GM12891 (cell line): ENCODE results near the gene ENO4.

ENCODE experiments used
- DNase-seq: peaks from one replicate; pipeline ENCODE4 v3.0.0; 2011; ENCODE audit warnings: low spot score; ENCODE audit not compliant: insufficient read length
- FAIRE-seq: peaks from 2 replicates; lab custom pipeline; 2011; peaks lifted over from hg19 to GRCh38; lab: Jason Lieb, UNC
- PAX5 ChIP-seq: IDR thresholded peaks from 2 replicates; pipeline ENCODE4 v1.6.1; 2011; ENCODE audit warnings: low read length, moderate library complexity, mild to moderate bottlenecking; ENCODE audit not compliant: insufficient read depth, severe bottlenecking
- POLR2A ChIP-seq: IDR thresholded peaks from 2 replicates; pipeline ENCODE4 v1.6.1; 2011; ENCODE audit warnings: low read depth, low read length, control low read depth
- POLR2AphosphoS5 ChIP-seq: IDR thresholded peaks from 2 replicates; pipeline ENCODE4 v1.6.1; 2011; ENCODE audit warnings: low read depth, low read length, control low read depth
- POU2F2 ChIP-seq: IDR thresholded peaks from 2 replicates; pipeline ENCODE4 v1.6.1; 2011; ENCODE audit warnings: low read depth, mild to moderate bottlenecking, control low read depth, low read length, moderate library complexity
- SPI1 ChIP-seq: IDR thresholded peaks from 2 replicates; pipeline ENCODE4 v1.6.1; 2011; ENCODE audit warnings: low read depth, low read length, control low read depth
- TAF1 ChIP-seq: IDR thresholded peaks from 2 replicates; pipeline ENCODE4 v1.6.1; 2011; ENCODE audit warnings: low read depth, low read length, control low read depth

ENO4 gene

DNA sequence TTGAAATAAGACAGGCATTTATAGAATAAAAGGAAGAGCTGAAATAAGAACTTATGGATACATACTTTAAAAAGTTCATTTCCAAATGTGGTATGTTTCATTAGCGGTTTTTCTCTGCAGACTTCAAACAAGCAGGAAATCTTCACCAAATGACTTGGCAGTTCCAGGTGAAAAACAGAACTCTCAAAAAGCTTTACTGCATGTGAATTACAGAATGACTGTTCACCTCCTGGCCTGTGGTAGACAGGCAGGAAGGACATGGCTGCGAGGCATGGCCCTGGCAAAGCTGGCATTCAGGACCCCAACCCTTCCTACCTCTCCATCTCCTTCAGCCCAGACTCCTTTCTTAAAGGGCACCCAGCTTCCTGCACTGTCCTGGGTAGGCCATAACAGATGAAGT lies 21.2 kb upstream of the ENO4 start:
- no peak for TF ChIP-seq SPI1
- TF ChIP-seq PAX5 = no peak
- no peak for TF ChIP-seq POU2F2
- TF ChIP-seq POLR2A = no peak
- no peak for TF ChIP-seq POLR2AphosphoS5
- no peak for TF ChIP-seq TAF1
- FAIRE-seq = no peak
- DNase-seq = no peak

DNA sequence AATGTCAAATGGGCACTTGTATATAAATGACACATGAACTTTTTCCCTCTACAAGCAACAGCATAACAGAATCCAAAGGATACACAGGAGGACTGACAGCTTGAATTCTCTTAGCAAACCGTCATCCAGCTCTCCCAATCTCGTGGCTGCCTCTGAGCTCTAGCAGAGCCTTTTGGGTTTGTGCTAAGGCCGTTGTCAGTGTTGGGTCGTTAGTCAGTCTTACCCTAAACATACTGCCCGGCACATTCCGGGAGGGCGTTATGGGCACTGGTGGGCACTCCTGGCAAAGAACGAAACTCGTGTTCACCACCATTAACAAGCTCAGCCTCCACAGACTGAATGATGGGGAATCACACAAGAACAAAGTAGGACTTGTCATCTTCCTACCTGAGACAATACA lies 19.6 kb upstream of the ENO4 start:
- FAIRE-seq (no peak), DNase-seq (no peak)
- TF ChIP-seq SPI1 = no peak
- TF ChIP-seq POLR2A = no peak
- TF ChIP-seq POU2F2 = no peak
- TF ChIP-seq TAF1 = no peak
- no peak for TF ChIP-seq PAX5
- TF ChIP-seq POLR2AphosphoS5 = no peak

DNA sequence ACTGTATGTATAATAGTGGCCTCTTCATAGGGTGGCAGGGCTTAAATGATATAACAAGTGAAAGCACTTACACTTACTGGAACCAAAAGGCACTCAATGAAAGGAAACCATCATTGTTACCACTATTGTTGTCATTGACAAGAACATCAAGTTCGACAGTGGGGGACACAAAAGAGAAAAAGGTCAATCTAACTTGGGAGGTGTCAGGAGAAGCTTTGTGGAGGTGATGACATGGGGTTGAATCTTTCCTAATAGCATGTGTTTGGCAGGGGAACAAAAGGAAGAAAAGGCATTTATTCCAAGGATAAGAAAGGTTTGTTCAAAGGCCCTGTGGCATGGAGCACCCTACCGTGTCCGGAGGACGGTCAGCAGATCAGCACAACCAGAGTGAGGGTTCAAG lies 18.2 kb upstream of the ENO4 start:
- FAIRE-seq = no peak
- DNase-seq = no peak
- no peak for TF ChIP-seq SPI1
- TF ChIP-seq POLR2AphosphoS5 = no peak
- TF ChIP-seq POLR2A = no peak

DNA sequence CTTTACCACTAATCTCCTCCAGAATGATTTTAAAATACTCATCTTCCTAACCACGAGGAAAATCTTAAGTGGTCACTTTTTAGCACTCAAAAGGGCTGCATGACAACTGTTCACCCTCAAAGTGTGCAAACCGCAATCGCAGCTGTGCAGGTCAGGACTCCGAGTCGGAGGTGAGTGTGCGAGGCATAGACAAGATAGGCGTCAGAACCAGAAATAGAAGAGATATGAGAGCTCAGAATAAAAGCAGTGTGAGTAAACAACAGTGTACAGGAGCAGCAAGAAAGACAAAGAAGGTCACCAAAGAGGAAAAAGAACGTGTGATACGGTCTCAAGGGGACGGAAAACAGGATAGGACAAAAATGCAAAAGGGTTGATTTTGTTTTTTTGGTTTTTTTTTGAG lies 17.5 kb upstream of the ENO4 start:
- FAIRE-seq (no peak), DNase-seq (no peak)
- TF ChIP-seq POU2F2 = no peak
- TF ChIP-seq POLR2AphosphoS5 = no peak
- no peak for TF ChIP-seq SPI1
- no peak for TF ChIP-seq PAX5
- TF ChIP-seq TAF1 = no peak
- TF ChIP-seq POLR2A = no peak

DNA sequence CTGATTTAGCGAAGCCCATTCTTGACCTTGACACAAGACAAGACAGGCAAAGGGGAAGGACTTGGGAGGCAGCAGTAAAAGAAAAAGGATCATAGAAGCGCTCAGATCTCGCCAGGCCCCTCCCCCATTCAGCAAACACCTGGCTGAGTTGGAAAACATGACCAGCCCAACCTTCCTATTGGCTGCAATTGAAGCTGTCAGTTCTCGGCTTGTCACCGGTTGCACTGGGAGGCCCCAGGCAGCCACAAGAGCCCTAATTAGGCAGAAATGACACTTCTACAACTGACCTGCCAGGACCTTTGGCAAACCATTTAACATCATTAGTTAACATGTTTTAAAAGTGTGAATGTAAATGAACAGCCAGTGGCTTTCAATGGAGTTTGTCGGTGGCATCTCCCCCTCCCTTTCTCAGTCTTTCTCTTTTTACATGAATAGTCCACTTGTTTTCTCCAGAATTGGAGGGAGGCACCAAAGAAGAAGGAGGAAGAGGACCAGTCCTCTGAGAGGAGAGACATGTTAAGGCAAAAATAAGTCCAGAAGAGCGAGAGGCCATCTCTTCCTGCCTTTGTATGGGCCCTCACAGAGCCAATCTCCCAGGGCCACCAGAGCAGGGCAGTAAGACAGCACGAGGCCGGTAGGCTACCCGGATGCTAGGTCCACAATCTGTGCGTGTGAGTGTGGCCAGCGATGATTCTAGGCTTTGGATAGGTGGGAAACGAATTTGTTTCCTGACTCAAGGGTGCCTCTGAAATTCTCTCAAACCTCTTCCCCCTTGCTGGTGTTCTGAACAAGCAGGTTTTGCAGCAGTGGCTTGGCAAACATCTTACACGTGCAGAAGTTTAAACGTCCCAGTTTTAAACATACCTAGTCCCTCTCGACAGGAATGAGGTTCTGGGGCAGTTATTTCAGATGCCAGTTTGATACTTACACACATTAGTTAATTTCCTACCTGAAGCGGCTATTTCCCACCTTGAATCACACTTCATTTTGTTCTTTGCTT lies 15.0 kb upstream of the ENO4 start:
- TF ChIP-seq POLR2A = no peak
- TF ChIP-seq POLR2AphosphoS5 = no peak
- TF ChIP-seq SPI1 = no peak
- TF ChIP-seq PAX5 = no peak
- no peak for TF ChIP-seq POU2F2
- TF ChIP-seq TAF1 = no peak
- no peak for FAIRE-seq
- no peak for DNase-seq

DNA sequence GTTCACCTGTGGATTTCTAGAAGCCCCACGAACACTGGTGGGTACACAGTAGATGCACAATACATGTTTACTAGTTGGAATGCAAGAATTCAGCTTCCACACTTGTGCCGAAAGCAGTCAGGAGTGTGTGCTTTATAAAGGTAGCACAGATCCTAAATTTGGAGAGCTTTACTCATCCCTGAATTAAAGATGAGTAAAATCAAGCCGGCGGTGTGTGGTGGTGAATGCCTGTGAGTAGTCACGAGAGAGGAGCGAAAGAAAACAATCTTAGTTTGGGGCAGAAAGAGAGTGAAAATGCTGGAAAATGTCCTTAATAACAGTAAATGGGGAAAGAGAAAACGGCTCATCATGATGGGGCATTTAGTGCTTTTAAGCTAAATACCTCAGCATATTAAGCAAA lies 13.6 kb upstream of the ENO4 start:
- TF ChIP-seq TAF1 (no peak), POLR2A (no peak), POU2F2 (no peak)
- FAIRE-seq = no peak

DNA sequence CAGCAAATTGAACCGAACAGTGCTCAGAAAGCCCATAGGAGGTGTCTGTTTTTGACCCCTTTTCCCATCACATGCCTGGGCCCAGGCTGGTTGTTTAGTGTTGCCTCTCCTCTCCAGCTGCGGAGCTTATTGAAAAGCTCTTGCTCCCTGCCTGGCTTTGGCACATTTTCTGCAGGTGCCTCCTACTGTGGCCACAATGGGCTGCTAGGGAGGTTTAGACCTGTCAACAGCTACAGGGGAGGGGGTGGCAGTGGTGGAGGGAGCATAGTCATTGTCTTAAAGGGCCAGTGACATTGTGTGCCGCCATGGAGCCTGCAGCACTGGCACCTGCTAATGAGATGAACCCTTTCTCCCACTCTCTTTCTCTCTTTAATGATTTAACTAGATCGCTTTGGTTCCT lies 13.2 kb upstream of the ENO4 start:
- FAIRE-seq = no peak
- DNase-seq = no peak
- TF ChIP-seq TAF1 = no peak

More for the DNA sequence above, 13.6 kb upstream of the ENO4 start:
- no peak for DNase-seq

DNA sequence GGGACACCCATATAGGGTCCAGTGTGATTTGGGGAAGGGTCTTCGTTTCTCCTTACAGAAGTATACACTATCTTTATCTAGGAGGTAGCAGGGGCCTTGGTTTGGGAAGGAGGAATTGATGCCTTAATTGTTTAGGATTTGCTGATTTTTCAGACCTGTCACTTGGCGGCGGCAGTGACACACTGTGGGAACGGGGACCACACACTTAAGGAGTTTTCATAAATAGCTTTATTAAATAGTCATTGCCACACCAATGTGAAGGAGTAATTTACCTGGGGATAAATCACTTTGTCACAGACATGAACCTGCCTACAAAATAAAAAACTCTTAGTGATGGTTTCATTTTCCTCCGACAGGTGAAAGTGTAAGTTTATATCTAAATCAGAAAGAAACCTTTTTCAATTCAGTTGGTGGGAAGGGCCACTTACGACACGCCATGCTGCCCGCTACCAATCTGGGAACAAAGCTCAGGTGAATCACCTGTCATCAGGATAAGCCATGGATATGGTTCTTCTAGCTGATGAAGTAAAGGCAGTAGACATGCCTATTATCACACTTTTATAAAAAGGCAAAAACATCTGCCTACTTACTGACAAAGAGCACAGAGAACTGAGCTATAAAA lies 12.3 kb upstream of the ENO4 start:
- TF ChIP-seq SPI1 (no peak), PAX5 (no peak), POU2F2 (no peak), TAF1 (no peak), POLR2AphosphoS5 (no peak), POLR2A (no peak)
- FAIRE-seq = no peak
- no peak for DNase-seq

DNA sequence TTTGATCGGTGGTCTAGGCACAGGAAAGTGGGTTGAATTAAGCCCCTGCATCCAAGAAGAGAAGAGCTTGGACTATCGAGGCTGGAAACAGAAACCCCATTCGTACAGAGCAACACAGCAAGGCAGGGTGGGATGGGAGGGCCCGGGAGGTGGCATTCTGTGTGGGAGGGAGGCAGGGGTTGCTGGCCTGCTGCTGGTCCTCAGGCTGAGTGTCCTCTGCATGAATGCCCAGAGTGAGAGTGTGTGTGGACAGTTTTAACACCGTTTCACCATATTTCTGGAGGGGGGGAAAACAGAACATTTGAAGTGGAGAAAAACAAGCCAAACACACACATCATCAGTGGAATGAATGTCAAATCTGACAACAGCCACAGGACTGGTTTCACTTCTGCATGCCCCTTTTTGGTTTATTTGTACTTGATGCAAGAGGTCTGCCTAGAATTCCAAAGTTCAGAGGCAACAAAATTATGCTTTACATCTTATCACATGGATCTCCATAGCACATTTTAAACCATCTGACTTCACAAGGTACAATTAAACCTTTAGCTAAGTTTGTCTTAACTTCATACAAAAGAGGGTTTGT lies 11.1 kb upstream of the ENO4 start:
- FAIRE-seq (peak; percentile 82), DNase-seq (no peak)

DNA sequence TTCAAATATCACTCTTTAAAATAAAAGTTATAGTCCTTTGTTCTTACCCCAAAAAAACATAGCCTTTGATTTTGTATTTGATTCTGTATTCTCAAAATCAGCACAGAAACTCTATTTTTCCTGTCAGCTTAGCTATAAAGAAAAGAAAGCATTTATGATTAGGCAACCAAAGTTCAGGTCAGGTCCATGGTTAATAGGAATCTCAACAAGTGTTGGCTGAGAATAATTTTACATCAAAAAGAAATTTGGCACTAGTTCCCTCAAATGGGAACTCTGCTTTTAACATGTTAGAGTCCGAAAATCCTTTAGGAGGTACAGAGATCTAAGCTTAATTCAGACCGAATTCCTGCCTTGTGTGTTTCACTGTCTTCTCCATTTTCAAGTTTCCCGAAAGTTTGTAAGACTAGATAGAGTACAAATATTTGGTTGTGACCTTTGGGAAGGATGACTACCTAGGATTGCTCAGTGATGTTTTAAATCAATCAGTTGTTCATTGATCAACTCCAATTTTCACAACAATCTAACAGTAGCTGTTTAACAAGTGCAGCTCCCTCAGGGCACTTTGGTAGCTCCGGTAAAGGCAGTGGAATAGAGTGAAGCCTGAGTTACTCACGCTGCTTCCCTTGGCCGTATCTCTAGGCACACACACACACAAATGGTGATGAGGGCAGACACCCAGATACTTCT lies 8.8 kb upstream of the ENO4 start:
- no peak for FAIRE-seq
- DNase-seq = no peak
- TF ChIP-seq PAX5 (no peak), TAF1 (no peak), SPI1 (no peak), POU2F2 (no peak), POLR2A (no peak), POLR2AphosphoS5 (no peak)

More for the DNA sequence above, 11.1 kb upstream of the ENO4 start:
- TF ChIP-seq SPI1 (peak; percentile 96), PAX5 (no peak)
